ENCODE results near the gene CSKMT.

CSKMT gene

DNA sequence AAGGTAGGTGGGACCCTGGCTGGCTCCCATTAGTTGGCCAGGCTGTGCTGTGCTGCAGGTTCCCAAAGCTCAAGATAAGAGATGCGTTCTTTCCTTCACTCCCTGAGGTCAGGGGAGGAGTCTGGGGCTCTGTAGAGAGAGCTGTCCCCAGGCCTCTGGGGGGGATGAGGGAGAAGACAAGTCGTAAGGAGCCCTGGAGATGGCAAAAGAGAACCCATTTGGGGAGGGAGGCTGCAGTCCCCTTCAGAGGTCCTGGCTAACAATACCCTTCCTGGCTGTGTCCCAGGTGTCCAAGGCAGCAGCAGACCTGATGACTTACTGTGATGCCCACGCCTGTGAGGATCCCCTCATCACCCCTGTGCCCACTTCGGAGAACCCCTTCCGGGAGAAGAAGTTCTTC is 43.3 kb downstream of the CSKMT start:
- no peaks in the 10 kb centered on the region for H3K27me3 ChIP-seq (ENCODE audit: control insufficient read depth, low read length)
- H4K20me1 ChIP-seq (ENCODE audit: control insufficient read depth, insufficient read depth, low read depth, low read length): no peaks in the 10 kb centered on the region
- no peaks in the 10 kb centered on the region for H3K9me3 ChIP-seq (ENCODE audit: control insufficient read depth, insufficient read depth, low read length)
- no peak for TF ChIP-seq EZH2phosphoT487 (IDR thresholded peaks at IDR 0.05; ENCODE audit: borderline replicate concordance, low read length)
- TF ChIP-seq, protein P1, sequence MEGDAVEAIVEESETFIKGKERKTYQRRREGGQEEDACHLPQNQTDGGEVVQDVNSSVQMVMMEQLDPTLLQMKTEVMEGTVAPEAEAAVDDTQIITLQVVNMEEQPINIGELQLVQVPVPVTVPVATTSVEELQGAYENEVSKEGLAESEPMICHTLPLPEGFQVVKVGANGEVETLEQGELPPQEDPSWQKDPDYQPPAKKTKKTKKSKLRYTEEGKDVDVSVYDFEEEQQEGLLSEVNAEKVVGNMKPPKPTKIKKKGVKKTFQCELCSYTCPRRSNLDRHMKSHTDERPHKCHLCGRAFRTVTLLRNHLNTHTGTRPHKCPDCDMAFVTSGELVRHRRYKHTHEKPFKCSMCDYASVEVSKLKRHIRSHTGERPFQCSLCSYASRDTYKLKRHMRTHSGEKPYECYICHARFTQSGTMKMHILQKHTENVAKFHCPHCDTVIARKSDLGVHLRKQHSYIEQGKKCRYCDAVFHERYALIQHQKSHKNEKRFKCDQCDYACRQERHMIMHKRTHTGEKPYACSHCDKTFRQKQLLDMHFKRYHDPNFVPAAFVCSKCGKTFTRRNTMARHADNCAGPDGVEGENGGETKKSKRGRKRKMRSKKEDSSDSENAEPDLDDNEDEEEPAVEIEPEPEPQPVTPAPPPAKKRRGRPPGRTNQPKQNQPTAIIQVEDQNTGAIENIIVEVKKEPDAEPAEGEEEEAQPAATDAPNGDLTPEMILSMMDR (IDR thresholded peaks at IDR 0.05; ENCODE audit: low read depth, low read length, poor library complexity, severe bottlenecking): no peak
- peak overlapping the region; percentile 72 for H3K4me3 ChIP-seq (ENCODE audit: low read length)
- H3F3A ChIP-seq (ENCODE audit: control insufficient read depth, insufficient read depth): peaks cover 42% of the 10 kb centered on the region
- H3K4me2 ChIP-seq (ENCODE audit: low read length): peak overlapping the region; percentile 99
- H3K36me3 ChIP-seq (ENCODE audit: control insufficient read depth, low read length): peaks cover 60% of the 10 kb centered on the region
- H3K27ac ChIP-seq (ENCODE audit: low read depth, low read length): peak overlapping the region; percentile 84; the same call in 1 of the 2 replicates
- H3K4me1 ChIP-seq (ENCODE audit: control insufficient read depth, low read length): peaks cover 49% of the 10 kb centered on the region
- no peaks in the 10 kb centered on the region for H3K9me2 ChIP-seq (replicated peaks; ENCODE audit: control insufficient read depth, low read length)
- peaks cover 18% of the 10 kb centered on the region for H3K79me2 ChIP-seq (ENCODE audit: control insufficient read depth, low read length)

DNA sequence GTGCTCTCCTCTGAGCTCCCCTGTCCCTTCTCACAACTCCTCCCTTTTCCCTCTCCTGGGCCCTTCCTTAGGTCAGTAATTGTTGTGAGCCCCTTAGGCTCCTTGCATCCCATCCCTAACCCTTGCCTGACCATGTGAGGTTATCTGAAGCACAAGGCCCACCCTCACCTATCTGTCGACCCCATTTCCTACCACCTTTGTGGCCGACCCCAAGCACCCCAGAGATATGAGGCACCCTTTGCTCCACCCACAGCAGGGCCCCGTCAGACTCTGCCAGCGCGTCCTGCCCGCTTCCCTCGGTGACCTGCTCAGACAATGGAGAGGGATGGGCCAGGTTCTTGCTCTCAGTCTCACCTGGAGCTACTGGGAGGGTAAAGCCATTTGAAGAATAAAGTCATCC is 43.7 kb downstream of the CSKMT start:
- peaks cover 18% of the 10 kb centered on the region for H3K79me2 ChIP-seq (ENCODE audit: control insufficient read depth, low read length)
- no peaks in the 10 kb centered on the region for H3K9me2 ChIP-seq (replicated peaks; ENCODE audit: control insufficient read depth, low read length)
- H3K36me3 ChIP-seq (ENCODE audit: control insufficient read depth, low read length): peaks cover 64% of the 10 kb centered on the region
- no peaks in the 10 kb centered on the region for H4K20me1 ChIP-seq (ENCODE audit: control insufficient read depth, insufficient read depth, low read depth, low read length)
- H3K27me3 ChIP-seq (ENCODE audit: control insufficient read depth, low read length): no peaks in the 10 kb centered on the region
- peak overlapping the region; percentile 99 for H3K4me2 ChIP-seq (ENCODE audit: low read length)
- peak overlapping the region; percentile 84 for H3K27ac ChIP-seq (ENCODE audit: low read depth, low read length)
- peak overlapping the region; percentile 72 for H3K4me3 ChIP-seq (ENCODE audit: low read length)
- H3K9me3 ChIP-seq (ENCODE audit: control insufficient read depth, insufficient read depth, low read length): no peaks in the 10 kb centered on the region
- H3K4me1 ChIP-seq (ENCODE audit: control insufficient read depth, low read length): peaks cover 49% of the 10 kb centered on the region
- TF ChIP-seq, protein P1 (IDR thresholded peaks at IDR 0.05; ENCODE audit: low read depth, low read length, poor library complexity, severe bottlenecking): no peak
- TF ChIP-seq EZH2phosphoT487 (IDR thresholded peaks at IDR 0.05; ENCODE audit: borderline replicate concordance, low read length): no peak
- H3F3A ChIP-seq (ENCODE audit: control insufficient read depth, insufficient read depth): peaks cover 46% of the 10 kb centered on the region

DNA sequence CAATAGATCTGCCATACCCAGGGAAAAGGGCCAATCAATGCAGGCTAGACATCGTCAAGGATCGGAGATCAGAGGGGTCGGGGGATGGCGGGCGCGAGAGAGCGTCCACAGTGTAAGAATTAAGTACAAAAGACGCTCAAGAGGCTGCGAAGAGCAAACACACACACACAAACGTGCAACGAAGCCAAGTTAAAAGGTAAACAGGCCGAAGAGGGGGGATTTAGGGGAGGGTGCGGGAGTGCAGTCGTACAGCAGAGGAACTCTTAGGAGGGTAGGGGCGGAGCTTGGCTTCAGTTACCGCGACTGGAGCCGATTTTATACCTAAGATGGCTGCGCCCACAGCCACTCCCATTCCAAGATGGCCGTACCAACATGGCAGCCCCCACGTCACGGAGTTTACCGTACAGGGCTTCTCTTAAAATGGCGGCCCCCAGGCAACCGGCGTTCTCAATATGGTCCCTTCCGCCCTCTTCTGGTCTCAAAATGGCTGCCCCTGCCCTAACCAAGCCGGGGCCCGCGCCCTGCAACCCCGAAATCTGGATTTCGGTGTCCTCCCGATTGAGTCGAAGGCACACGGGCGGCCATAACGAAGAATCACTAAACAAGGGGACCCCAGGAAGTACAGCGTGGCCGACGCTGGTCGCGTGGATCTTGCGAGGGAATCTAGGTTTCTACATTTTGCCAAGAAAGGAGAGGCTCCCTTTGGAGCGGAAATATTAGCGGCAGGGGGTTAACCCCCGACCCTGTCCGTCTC is 44.3 kb downstream of the CSKMT start:
- TF ChIP-seq EZH2phosphoT487 (IDR thresholded peaks at IDR 0.05; ENCODE audit: borderline replicate concordance, low read length): no peak
- peak overlapping the region; percentile 99 for H3K4me2 ChIP-seq (ENCODE audit: low read length)
- peaks cover 50% of the 10 kb centered on the region for H3F3A ChIP-seq (ENCODE audit: control insufficient read depth, insufficient read depth)

DNA sequence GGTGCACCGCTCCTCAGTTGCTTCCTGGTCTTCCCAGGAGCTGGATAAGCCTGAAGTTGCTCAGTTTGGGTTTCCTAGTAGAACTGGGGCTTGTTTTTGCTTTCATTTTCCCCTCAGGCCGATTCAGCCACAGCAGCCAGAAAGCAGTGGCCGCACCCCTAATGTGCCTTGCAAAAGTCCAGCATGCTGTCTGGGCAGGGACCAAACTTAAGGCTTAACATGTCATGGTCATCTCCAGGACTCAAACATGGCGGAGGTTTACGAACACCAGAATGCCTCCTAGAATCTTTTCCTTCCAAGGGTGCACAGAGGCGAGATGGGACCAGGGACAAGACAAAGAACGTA is 44.9 kb downstream of the CSKMT start:
- peak overlapping the region; percentile 72 for H3K4me3 ChIP-seq (ENCODE audit: low read length)
- H3K27ac ChIP-seq (ENCODE audit: low read depth, low read length): peak overlapping the region; percentile 84
- peaks cover 52% of the 10 kb centered on the region for H3F3A ChIP-seq (ENCODE audit: control insufficient read depth, insufficient read depth)

More for the DNA sequence above, 44.3 kb downstream of the CSKMT start:
- Histone ChIP-seq H3K4me3 (ENCODE audit: low read length) (peak overlapping the region; percentile 72), H3K27me3 (ENCODE audit: control insufficient read depth, low read length) (no peaks in the 10 kb centered on the region), H3K4me1 (ENCODE audit: control insufficient read depth, low read length) (peaks cover 49% of the 10 kb centered on the region), H4K20me1 (ENCODE audit: control insufficient read depth, insufficient read depth, low read depth, low read length) (no peaks in the 10 kb centered on the region), H3K27ac (ENCODE audit: low read depth, low read length) (peak overlapping the region; percentile 84), H3K79me2 (ENCODE audit: control insufficient read depth, low read length) (peaks cover 18% of the 10 kb centered on the region), H3K9me3 (ENCODE audit: control insufficient read depth, insufficient read depth, low read length) (no peaks in the 10 kb centered on the region), H3K9me2 (replicated peaks; ENCODE audit: control insufficient read depth, low read length) (no peaks in the 10 kb centered on the region), H3K36me3 (ENCODE audit: control insufficient read depth, low read length) (peaks cover 70% of the 10 kb centered on the region)

More for the DNA sequence above, 44.9 kb downstream of the CSKMT start:
- Histone ChIP-seq H3K9me2 (replicated peaks; ENCODE audit: control insufficient read depth, low read length) (no peaks in the 10 kb centered on the region), H3K36me3 (ENCODE audit: control insufficient read depth, low read length) (peaks cover 70% of the 10 kb centered on the region), H3K9me3 (ENCODE audit: control insufficient read depth, insufficient read depth, low read length) (no peaks in the 10 kb centered on the region), H3K79me2 (ENCODE audit: control insufficient read depth, low read length) (peaks cover 21% of the 10 kb centered on the region), H3K27me3 (ENCODE audit: control insufficient read depth, low read length) (no peaks in the 10 kb centered on the region), H4K20me1 (ENCODE audit: control insufficient read depth, insufficient read depth, low read depth, low read length) (no peaks in the 10 kb centered on the region), H3K4me2 (ENCODE audit: low read length) (peak overlapping the region; percentile 99), H3K4me1 (ENCODE audit: control insufficient read depth, low read length) (peaks cover 49% of the 10 kb centered on the region)
- TF ChIP-seq EZH2phosphoT487 (IDR thresholded peaks at IDR 0.05; ENCODE audit: borderline replicate concordance, low read length): no peak
- TF ChIP-seq, protein P1 (IDR thresholded peaks at IDR 0.05; ENCODE audit: low read depth, low read length, poor library complexity, severe bottlenecking): no peak

Data from DOHH2 (cell line).